Liver (tissue), 3 donors: ENCODE measurements around the gene RPL7L1.

Experiments used
- ATF3 ChIP-seq: IDR thresholded peaks from 2 replicates; pipeline ENCODE4 v1.6.1; 2016; ENCODE audit warnings: antibody characterized with exemption
- CTCF ChIP-seq: fragments of 150-350 bp; IDR thresholded peaks from 2 replicates; pipeline ENCODE4 v1.5.1; 2017; ENCODE audit warnings: improper control_type of control experiment, low read depth, low read length; ENCODE audit not compliant: missing input control
- FOXA2 ChIP-seq: IDR thresholded peaks from 2 replicates; pipeline ENCODE4 v1.6.1; 2016; ENCODE audit warnings: antibody characterized with exemption
- HNF4G ChIP-seq: IDR thresholded peaks from 2 replicates; pipeline ENCODE4 v1.6.1; 2016; ENCODE audit warnings: antibody characterized with exemption
- JUND ChIP-seq, 2 donors: IDR thresholded peaks; 2 replicates each; pipeline ENCODE4 v1.6.1; 2016; ENCODE audit warnings: antibody characterized with exemption in 2 of 2
- NR2F2 ChIP-seq: IDR thresholded peaks from 2 replicates; pipeline ENCODE4 v1.6.1; 2016; ENCODE audit warnings: antibody characterized with exemption
- REST ChIP-seq: IDR thresholded peaks from 2 replicates; pipeline ENCODE4 v1.6.1; 2016; ENCODE audit warnings: antibody characterized with exemption, mild to moderate bottlenecking
- TAF1 ChIP-seq: conservative IDR thresholded peaks from 2 replicates; pipeline ENCODE4 v1.6.1; 2016; ENCODE audit warnings: antibody characterized with exemption, mild to moderate bottlenecking
- YY1 ChIP-seq: IDR thresholded peaks from 2 replicates; pipeline ENCODE4 v1.6.1; 2016; ENCODE audit warnings: antibody characterized with exemption, mild to moderate bottlenecking
- ZBTB33 ChIP-seq: IDR thresholded peaks from 2 replicates; pipeline ENCODE4 v1.6.1; 2016; ENCODE audit warnings: antibody characterized with exemption
- donor health status: healthy.
- donor health status: healthy.

GRCh38 chr6:42936398-42936797 lies 57.0 kb downstream of the RPL7L1 start:
- TF ChIP-seq CTCF (no peak), ZBTB33 (no peak), HNF4G (no peak), TAF1 (no peak), JUND (IDR thresholded peaks at IDR 0.05) (no peak), NR2F2 (no peak), FOXA2 (no peak), YY1 (no peak), REST (no peak), ATF3 (no peak)
